Progenitor cell of endocrine pancreas (in vitro differentiated cells): ENCODE results near the gene MEGF8. TPM values are rescaled to one million over a fixed set of nuclear protein-coding genes. Genes with fewer than 3 reads are reported as not detected.

Source experiments
- DNase-seq: peaks from one replicate; pipeline ENCODE4 v3.0.0; 2021; ENCODE audit warnings: low spot score; ENCODE audit not compliant: unreplicated experiment
- H3K27ac Mint-ChIP-seq: 2 replicates; pipeline ENCODE4 v1.8.0; 2021; ENCODE audit warnings: mild to moderate bottlenecking, moderate library complexity, mixed read lengths
- H3K27me3 Mint-ChIP-seq: 2 replicates; pipeline ENCODE4 v1.8.0; 2021; ENCODE audit warnings: mixed read lengths
- H3K36me3 Mint-ChIP-seq: 2 replicates; pipeline ENCODE4 v1.8.0; 2022; ENCODE audit warnings: mixed read lengths; ENCODE audit not compliant: insufficient read depth
- H3K4me1 Mint-ChIP-seq: 2 replicates; pipeline ENCODE4 v1.8.0; 2021; ENCODE audit warnings: low read depth, mixed read lengths
- H3K4me3 Mint-ChIP-seq: 2 replicates; pipeline ENCODE4 v1.8.0; 2021; ENCODE audit warnings: low read depth, mild to moderate bottlenecking, moderate library complexity, mixed read lengths
- H3K9me3 Mint-ChIP-seq: 2 replicates; pipeline ENCODE4 v1.8.0; 2021; ENCODE audit warnings: low read depth, mixed read lengths
- CTCF ChIP-seq: fragments of 200-600 bp; sonication (generic); IDR thresholded peaks from one replicate; pipeline ENCODE4 v1.5.0; 2021; ENCODE audit warnings: antibody characterized with exemption, mild to moderate bottlenecking; ENCODE audit not compliant: unreplicated experiment
- total RNA-seq: library from RNA; stranded (reverse); gene quantifications from 2 replicates; pipeline ENCODE4 v1.2.1, GENCODE V29; 2021

The MEGF8 gene
- total RNA-seq, 1 donor from 2014 or later = 61.7 TPM

- DNase-seq = no peak
- Mint-ChIP-seq H3K4me3 (no peak overlapping the region), H3K9me3 (no peaks in the 10 kb centered on the region), H3K27me3 (peaks cover 65% of the 10 kb centered on the region), H3K4me1 (peaks cover 3% of the 10 kb centered on the region), H3K27ac (no peak overlapping the region), H3K36me3 (no peaks in the 10 kb centered on the region)
- TF ChIP-seq CTCF = no peak
These were observed 8.9 kb upstream of the MEGF8 start for GRCh38 chr19:42316223-42317211.

GRCh38 chr19:42317535-42317934 lies 7.9 kb upstream of the MEGF8 start:
- H3K9me3 Mint-ChIP-seq = no peaks in the 10 kb centered on the region
- no peaks in the 10 kb centered on the region for H3K36me3 Mint-ChIP-seq
- peaks cover 3% of the 10 kb centered on the region for H3K4me1 Mint-ChIP-seq
- H3K27me3 Mint-ChIP-seq = peaks cover 67% of the 10 kb centered on the region
- TF ChIP-seq CTCF = no peak
- DNase-seq = no peak
- no peak overlapping the region for H3K27ac Mint-ChIP-seq
- H3K4me3 Mint-ChIP-seq = no peak overlapping the region

GRCh38 chr19:42322305-42322704 lies 3.1 kb upstream of the MEGF8 start:
- Mint-ChIP-seq H3K27me3 (peaks cover 48% of the 10 kb centered on the region), H3K4me3 (no peak overlapping the region)
- no peak for DNase-seq

GRCh38 chr19:42323473-42323851 lies 2.0 kb upstream of the MEGF8 start:
- no peak overlapping the region for H3K4me3 Mint-ChIP-seq
- H3K27me3 Mint-ChIP-seq = peaks cover 41% of the 10 kb centered on the region
- H3K27ac Mint-ChIP-seq = no peak overlapping the region
- no peaks in the 10 kb centered on the region for H3K9me3 Mint-ChIP-seq
- DNase-seq = no peak
- peaks cover 17% of the 10 kb centered on the region for H3K4me1 Mint-ChIP-seq
- TF ChIP-seq CTCF = no peak
- H3K36me3 Mint-ChIP-seq = no peaks in the 10 kb centered on the region

More at GRCh38 chr19:42322305-42322704, 3.1 kb upstream of the MEGF8 start:
- Mint-ChIP-seq H3K9me3 (no peaks in the 10 kb centered on the region), H3K27ac (no peak overlapping the region), H3K4me1 (peaks cover 16% of the 10 kb centered on the region), H3K36me3 (no peaks in the 10 kb centered on the region)
- no peak for TF ChIP-seq CTCF

- Mint-ChIP-seq H3K36me3 (no peaks in the 10 kb centered on the region), H3K9me3 (no peaks in the 10 kb centered on the region), H3K4me3 (no peak overlapping the region), H3K4me1 (peaks cover 17% of the 10 kb centered on the region), H3K27me3 (peaks cover 41% of the 10 kb centered on the region), H3K27ac (no peak overlapping the region)
- no peak for TF ChIP-seq CTCF
- no peak for DNase-seq
These were observed 1.4 kb upstream of the MEGF8 start for GRCh38 chr19:42323852-42324654.
